SU-DHL-6 (cell line): Measurements from ENCODE around the gene GNB3.

Experiments used
- H2AFZ ChIP-seq: fragments of 200-600 bp; sonication (generic); 2 replicates; pipeline ENCODE4 v1.6.1; 2014; ENCODE audit warnings: low read depth, mild to moderate bottlenecking, moderate library complexity, mixed read lengths, antibody characterized with exemption, low read length; ENCODE audit not compliant: severe bottlenecking
- H3F3A ChIP-seq: fragments of 200-600 bp; shearing (Covaris generic); 2 replicates; pipeline ENCODE4 v1.6.0; 2016; ENCODE audit warnings: antibody characterized with exemption, mild to moderate bottlenecking; ENCODE audit not compliant: insufficient read depth
- H3K27ac ChIP-seq: fragments of 200-600 bp; sonication (generic); 2 replicates; pipeline ENCODE4 v1.5.1; 2016; ENCODE audit warnings: low read depth, mild to moderate bottlenecking, low read length, moderate library complexity, mixed read lengths
- H3K27me3 ChIP-seq: fragments of 200-600 bp; sonication (generic), shearing (Covaris generic); 2 replicates; pipeline ENCODE4 v1.6.0; 2014; ENCODE audit warnings: mild to moderate bottlenecking, low read length
- H3K36me3 ChIP-seq: fragments of 200-600 bp; sonication (generic); 2 replicates; pipeline ENCODE4 v1.6.1; 2014; ENCODE audit warnings: mild to moderate bottlenecking, low read length, mixed read lengths
- H3K4me2 ChIP-seq: fragments of 300-600, 200-600 bp; shearing (Covaris generic), sonication (generic); 2 replicates; pipeline ENCODE4 v1.6.0; 2014; ENCODE audit warnings: low read length, low read depth, mild to moderate bottlenecking; ENCODE audit not compliant: poor library complexity, severe bottlenecking
- H3K4me3 ChIP-seq: fragments of 200-600 bp; sonication (generic); 2 replicates; pipeline ENCODE4 v1.5.1; 2014; ENCODE audit warnings: antibody characterized with exemption, low read length, mild to moderate bottlenecking, mixed read lengths; ENCODE audit not compliant: insufficient read depth, poor library complexity, severe bottlenecking
- H3K79me2 ChIP-seq: fragments of 200-600 bp; sonication (generic); 2 replicates; pipeline ENCODE4 v1.6.1; 2014; ENCODE audit warnings: mild to moderate bottlenecking, low read length, moderate library complexity; ENCODE audit not compliant: insufficient read depth
- H3K9ac ChIP-seq: fragments of 200-600 bp; sonication (generic); 2 replicates; pipeline ENCODE4 v1.7.0; 2014; ENCODE audit warnings: mild to moderate bottlenecking, low read length
- H3K9me2 ChIP-seq: fragments of 200-600 bp; sonication (generic); replicated peaks from 2 replicates; pipeline ENCODE4 v1.6.1; 2014; ENCODE audit warnings: low read length; ENCODE audit not compliant: insufficient read depth
- H3K9me3 ChIP-seq: fragments of 200-600 bp; sonication (generic); 2 replicates; pipeline ENCODE4 v1.6.1; 2014; ENCODE audit warnings: low read length, mixed read lengths; ENCODE audit not compliant: insufficient read depth
- H4K20me1 ChIP-seq: fragments of 200-600 bp; sonication (generic); 2 replicates; pipeline ENCODE4 v1.6.1; 2014; ENCODE audit warnings: low read depth, mild to moderate bottlenecking, antibody characterized with exemption, low read length, moderate library complexity, mixed read lengths
- EZH2phosphoT487 ChIP-seq: fragments of 200-600 bp; sonication (generic), shearing (Covaris generic); conservative IDR thresholded peaks from 2 replicates; pipeline ENCODE4 v1.6.1; 2018; ENCODE audit warnings: mild to moderate bottlenecking, antibody characterized with exemption, low read length, moderate library complexity, mixed read lengths
- TF ChIP-seq, protein P1 (sequence below): fragments of 200-600 bp; sonication (generic); IDR thresholded peaks from one replicate; pipeline ENCODE4 v1.5.1; 2017; ENCODE audit warnings: antibody characterized with exemption, mild to moderate bottlenecking, low read length, moderate library complexity; ENCODE audit not compliant: insufficient read depth, poor library complexity, severe bottlenecking

The GNB3 gene

DNA sequence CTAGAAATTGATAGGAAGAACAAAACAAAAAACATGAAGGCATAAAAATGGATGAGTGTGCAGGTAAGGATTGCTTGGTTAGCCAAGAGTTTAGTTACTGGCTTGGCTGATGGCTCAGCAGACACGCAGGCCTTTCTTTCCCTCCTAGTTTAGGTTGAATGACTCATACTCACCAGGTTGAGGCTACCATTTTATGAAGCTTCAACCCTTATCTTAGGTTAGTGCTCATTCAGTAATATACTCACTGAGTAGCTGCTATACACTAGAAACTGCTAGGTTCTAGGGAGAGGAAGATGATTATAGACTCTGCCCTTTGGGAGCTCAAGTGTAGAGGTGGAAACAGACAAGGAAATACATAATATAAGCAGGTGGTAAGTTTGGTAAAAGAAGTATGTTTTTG, 6.5 kb upstream of the GNB3 start:
- H3K9me3 ChIP-seq: no peaks in the 10 kb centered on the region
- no peaks in the 10 kb centered on the region for H3K36me3 ChIP-seq
- no peak overlapping the region for H3K4me3 ChIP-seq
- H3K9ac ChIP-seq: no peak overlapping the region
- H3K27me3 ChIP-seq: no peaks in the 10 kb centered on the region
- no peak overlapping the region for H2AFZ ChIP-seq
- no peaks in the 10 kb centered on the region for H3F3A ChIP-seq
- TF ChIP-seq, protein P1, sequence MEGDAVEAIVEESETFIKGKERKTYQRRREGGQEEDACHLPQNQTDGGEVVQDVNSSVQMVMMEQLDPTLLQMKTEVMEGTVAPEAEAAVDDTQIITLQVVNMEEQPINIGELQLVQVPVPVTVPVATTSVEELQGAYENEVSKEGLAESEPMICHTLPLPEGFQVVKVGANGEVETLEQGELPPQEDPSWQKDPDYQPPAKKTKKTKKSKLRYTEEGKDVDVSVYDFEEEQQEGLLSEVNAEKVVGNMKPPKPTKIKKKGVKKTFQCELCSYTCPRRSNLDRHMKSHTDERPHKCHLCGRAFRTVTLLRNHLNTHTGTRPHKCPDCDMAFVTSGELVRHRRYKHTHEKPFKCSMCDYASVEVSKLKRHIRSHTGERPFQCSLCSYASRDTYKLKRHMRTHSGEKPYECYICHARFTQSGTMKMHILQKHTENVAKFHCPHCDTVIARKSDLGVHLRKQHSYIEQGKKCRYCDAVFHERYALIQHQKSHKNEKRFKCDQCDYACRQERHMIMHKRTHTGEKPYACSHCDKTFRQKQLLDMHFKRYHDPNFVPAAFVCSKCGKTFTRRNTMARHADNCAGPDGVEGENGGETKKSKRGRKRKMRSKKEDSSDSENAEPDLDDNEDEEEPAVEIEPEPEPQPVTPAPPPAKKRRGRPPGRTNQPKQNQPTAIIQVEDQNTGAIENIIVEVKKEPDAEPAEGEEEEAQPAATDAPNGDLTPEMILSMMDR: no peak
- no peak for TF ChIP-seq EZH2phosphoT487
- no peaks in the 10 kb centered on the region for H3K9me2 ChIP-seq
- H3K27ac ChIP-seq: no peak overlapping the region
- no peak overlapping the region for H3K4me2 ChIP-seq
- no peaks in the 10 kb centered on the region for H3K79me2 ChIP-seq
- no peaks in the 10 kb centered on the region for H4K20me1 ChIP-seq

DNA sequence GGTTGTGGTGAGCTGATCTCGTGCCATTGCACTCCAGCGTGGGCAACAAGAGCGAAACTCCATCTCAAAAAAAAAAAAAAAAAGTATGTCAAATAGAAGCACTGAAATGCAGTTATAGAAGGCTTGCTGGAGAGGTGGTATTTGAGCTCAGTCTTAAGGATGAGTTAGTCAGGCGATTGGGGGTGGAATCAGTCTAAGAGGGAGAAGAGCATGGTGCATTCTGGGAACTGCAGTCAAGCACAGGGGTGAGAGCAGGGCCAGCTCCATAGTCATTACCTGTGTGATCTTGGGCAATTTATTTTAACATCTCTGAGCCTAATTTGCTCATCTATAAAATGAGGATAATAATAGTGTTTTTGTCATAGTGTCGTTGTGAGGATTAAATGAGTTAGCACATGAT, 5.9 kb upstream of the GNB3 start:
- no peaks in the 10 kb centered on the region for H3K9me3 ChIP-seq
- H3F3A ChIP-seq: no peaks in the 10 kb centered on the region
- H3K27ac ChIP-seq: no peak overlapping the region
- no peaks in the 10 kb centered on the region for H3K9me2 ChIP-seq
- no peak overlapping the region for H2AFZ ChIP-seq
- no peaks in the 10 kb centered on the region for H4K20me1 ChIP-seq
- no peaks in the 10 kb centered on the region for H3K27me3 ChIP-seq
- no peaks in the 10 kb centered on the region for H3K79me2 ChIP-seq
- TF ChIP-seq, protein P1: no peak
- no peak for TF ChIP-seq EZH2phosphoT487
- no peak overlapping the region for H3K4me2 ChIP-seq
- H3K9ac ChIP-seq: no peak overlapping the region
- no peak overlapping the region for H3K4me3 ChIP-seq
- H3K36me3 ChIP-seq: no peaks in the 10 kb centered on the region

DNA sequence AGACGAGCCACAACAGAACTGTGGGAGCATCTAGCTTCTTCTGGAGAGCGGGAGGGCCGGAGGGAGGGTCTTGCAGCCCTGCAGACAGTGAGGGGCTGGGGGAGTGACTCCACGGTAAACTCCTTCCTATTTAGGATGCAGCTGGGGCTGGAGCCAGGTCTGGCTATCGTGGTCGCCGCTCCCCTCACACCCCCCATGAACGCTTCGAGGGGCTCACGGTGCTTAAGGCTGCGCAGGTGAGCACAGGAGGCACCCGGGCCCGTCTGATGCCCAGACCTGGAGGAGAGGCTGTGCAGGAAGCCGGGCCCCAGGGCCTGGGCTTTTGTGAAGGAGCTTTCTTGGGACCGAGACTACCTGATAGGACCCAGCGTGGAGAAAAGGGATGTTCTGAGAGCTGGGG, 3.9 kb upstream of the GNB3 start:
- Histone ChIP-seq H3K9ac (no peak overlapping the region), H3K9me2 (no peaks in the 10 kb centered on the region), H3K79me2 (no peaks in the 10 kb centered on the region), H4K20me1 (no peaks in the 10 kb centered on the region), H3K4me2 (no peak overlapping the region), H3K27me3 (no peaks in the 10 kb centered on the region), H3F3A (no peaks in the 10 kb centered on the region), H2AFZ (no peak overlapping the region), H3K9me3 (no peaks in the 10 kb centered on the region), H3K4me3 (no peak overlapping the region), H3K36me3 (no peaks in the 10 kb centered on the region), H3K27ac (no peak overlapping the region)
- no peak for TF ChIP-seq EZH2phosphoT487
- TF ChIP-seq, protein P1: no peak
